Peyer's patch (tissue), 4 donors: ENCODE data around the gene RFX5. TPM values are rescaled to one million over a fixed set of nuclear protein-coding genes. Genes with fewer than 3 reads are reported as not detected.
A peak's percentile ranks its signal among the peaks of the same experiment; 100 is the strongest.

Source experiments
- DNase-seq, 3 donors: peaks; one replicate each; pipeline ENCODE4 v3.0.0-alpha.2; 2017 to 2019
- H3K27ac ChIP-seq, 4 donors: fragments of 200-600 bp; sonication (generic); one replicate each; pipeline ENCODE4 v1.5.1; 2016 to 2019
- H3K27me3 ChIP-seq, 2 donors: fragments of 200-600 bp; sonication (generic); one replicate each; pipeline ENCODE4 v1.5.1; 2019
- H3K36me3 ChIP-seq, 3 donors: fragments of 200-600 bp; sonication (generic); one replicate each; pipeline ENCODE4 v1.5.1; 2016 to 2019
- H3K4me1 ChIP-seq, 4 donors: fragments of 200-600 bp; sonication (generic); one replicate each; pipeline ENCODE4 v1.5.1; 2016 to 2019
- H3K4me3 ChIP-seq, 4 donors: fragments of 200-600 bp; sonication (generic); 1 replicate in 3 of 4; 2 replicates in 1 of 4; pipeline ENCODE4 v1.5.1; 2016 to 2019; ENCODE audit warnings: mild to moderate bottlenecking in 1 of 4
- H3K9me3 ChIP-seq, 4 donors: fragments of 200-600 bp; sonication (generic); one replicate each; pipeline ENCODE4 v1.5.1; 2016 to 2019; ENCODE audit warnings: mild to moderate bottlenecking in 1 of 4
- CTCF ChIP-seq, 6 experiments: fragments of 450-650 bp in 4 of 6; fragments of 200-600 bp in 2 of 6; sonication (generic) in 1 of 6; IDR thresholded peaks; one replicate each; pipeline ENCODE4 v1.5.1; 2017 to 2019; ENCODE audit warnings: antibody characterized with exemption in 6 of 6, mild to moderate bottlenecking in 3 of 6, moderate library complexity in 1 of 6
- POLR2A ChIP-seq, 2 donors: fragments of 450-650 bp; IDR thresholded peaks; one replicate each; pipeline ENCODE4 v1.5.1; 2017; ENCODE audit warnings: antibody characterized with exemption in 2 of 2, mild to moderate bottlenecking in 2 of 2, moderate library complexity in 2 of 2
- total RNA-seq, 4 donors: library from RNA; depleted of rRNA; stranded (reverse); fragments of >200 nt; gene quantifications; one replicate each; pipeline ENCODE4 v1.1.0, GENCODE V29; 2016

RFX5 gene
- total RNA-seq, 4 donors from 2014 or later: 35.6 to 187 (median 42.0) TPM

- Histone ChIP-seq H3K9me3 (no peaks in the 10 kb centered on the region), H3K27me3 (no peaks in the 10 kb centered on the region), H3K36me3 (peaks cover 0 to 87% (median 0%) of the 10 kb centered on the region in 3 donors), H3K4me1 (peaks cover 0 to 7% (median 0%) of the 10 kb centered on the region in 4 donors), H3K4me3 (no peak overlapping the region), H3K27ac (no peak overlapping the region)
- no peak for DNase-seq
- TF ChIP-seq CTCF (IDR thresholded peaks at IDR 0.05): no peak
- TF ChIP-seq POLR2A (IDR thresholded peaks at IDR 0.05): no peak
Observed at GRCh38 chr1:151318975-151319374, 28.1 kb downstream of the RFX5 start.

GRCh38 chr1:151315565-151316235, 31.4 kb downstream of the RFX5 start:
- no peak overlapping the region for H3K4me3 ChIP-seq
- H3K4me1 ChIP-seq: peaks cover 0 to 30% (median 3%) of the 10 kb centered on the region in 4 donors
- H3K27me3 ChIP-seq: no peaks in the 10 kb centered on the region
- H3K27ac ChIP-seq: no peak overlapping the region
- TF ChIP-seq POLR2A (IDR thresholded peaks at IDR 0.05) (no peak), CTCF (IDR thresholded peaks at IDR 0.05) (no peak)
- DNase-seq: no peak
- no peaks in the 10 kb centered on the region for H3K9me3 ChIP-seq
- H3K36me3 ChIP-seq: peaks cover 0 to 76% (median 0%) of the 10 kb centered on the region in 3 donors

GRCh38 chr1:151314137-151314875, 32.7 kb downstream of the RFX5 start:
- H3K27ac ChIP-seq: peak overlapping the region in 2 of 4 donors; percentile 10 to 23
- H3K9me3 ChIP-seq: no peaks in the 10 kb centered on the region
- no peak overlapping the region for H3K4me3 ChIP-seq
- no peaks in the 10 kb centered on the region for H3K27me3 ChIP-seq
- TF ChIP-seq POLR2A (IDR thresholded peaks at IDR 0.05) (no peak), CTCF (IDR thresholded peaks at IDR 0.05) (no peak)
- H3K4me1 ChIP-seq: peaks cover 0 to 42% (median 3%) of the 10 kb centered on the region in 4 donors
- H3K36me3 ChIP-seq: peaks cover 0 to 69% (median 0%) of the 10 kb centered on the region in 3 donors
- peak in 2 of 3 donors; percentile 41 to 79 for DNase-seq

- Histone ChIP-seq H3K36me3 (peaks cover 0 to 71% (median 0%) of the 10 kb centered on the region in 3 donors), H3K9me3 (no peaks in the 10 kb centered on the region), H3K4me3 (no peak overlapping the region), H3K27ac (peak overlapping the region in 2 of 4 donors; percentile 14 to 15), H3K27me3 (no peaks in the 10 kb centered on the region), H3K4me1 (peaks cover 0 to 42% (median 3%) of the 10 kb centered on the region in 4 donors)
- DNase-seq: no peak
- TF ChIP-seq CTCF (IDR thresholded peaks at IDR 0.05) (no peak), POLR2A (IDR thresholded peaks at IDR 0.05) (no peak)
Observed at GRCh38 chr1:151313501-151313900, 33.6 kb downstream of the RFX5 start.

- no peak for TF ChIP-seq POLR2A (IDR thresholded peaks at IDR 0.05)
- no peak for TF ChIP-seq CTCF (IDR thresholded peaks at IDR 0.05)
- H3K36me3 ChIP-seq: peaks cover 0 to 70% (median 0%) of the 10 kb centered on the region in 3 donors
- H3K4me1 ChIP-seq: peaks cover 0 to 42% (median 3%) of the 10 kb centered on the region in 4 donors
- no peaks in the 10 kb centered on the region for H3K9me3 ChIP-seq
- no peaks in the 10 kb centered on the region for H3K27me3 ChIP-seq
- H3K4me3 ChIP-seq: no peak overlapping the region
- DNase-seq: no peak
- peak overlapping the region; percentile 5 to 92 (median 48) for H3K27ac ChIP-seq
Observed at GRCh38 chr1:151312826-151313225, 34.2 kb downstream of the RFX5 start.
